ENCODE results near the gene NRG3.

Gene NRG3

DNA sequence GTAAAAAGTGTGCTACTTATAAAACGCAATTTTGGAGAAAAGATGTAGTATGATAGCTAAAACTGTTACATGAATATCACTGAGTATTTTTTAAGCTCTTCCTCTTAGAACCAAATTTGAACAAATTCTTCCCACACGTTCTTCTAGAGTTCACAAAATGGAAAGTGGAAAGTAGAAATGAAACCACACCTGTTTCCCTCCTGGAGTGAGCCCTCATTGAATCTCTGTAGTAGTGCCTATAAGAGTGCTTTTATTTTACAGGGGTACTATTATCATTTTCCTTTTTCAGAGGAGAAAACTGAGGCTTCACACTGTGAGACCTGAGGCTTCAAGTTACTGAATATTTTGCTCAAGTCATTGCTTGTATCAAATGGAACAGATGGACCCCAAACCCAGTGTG is 393.0 kb downstream of the NRG3 start:
- DNase-seq (ENCODE audit: low read depth) = peak; percentile 7
- TF ChIP-seq, protein P1, sequence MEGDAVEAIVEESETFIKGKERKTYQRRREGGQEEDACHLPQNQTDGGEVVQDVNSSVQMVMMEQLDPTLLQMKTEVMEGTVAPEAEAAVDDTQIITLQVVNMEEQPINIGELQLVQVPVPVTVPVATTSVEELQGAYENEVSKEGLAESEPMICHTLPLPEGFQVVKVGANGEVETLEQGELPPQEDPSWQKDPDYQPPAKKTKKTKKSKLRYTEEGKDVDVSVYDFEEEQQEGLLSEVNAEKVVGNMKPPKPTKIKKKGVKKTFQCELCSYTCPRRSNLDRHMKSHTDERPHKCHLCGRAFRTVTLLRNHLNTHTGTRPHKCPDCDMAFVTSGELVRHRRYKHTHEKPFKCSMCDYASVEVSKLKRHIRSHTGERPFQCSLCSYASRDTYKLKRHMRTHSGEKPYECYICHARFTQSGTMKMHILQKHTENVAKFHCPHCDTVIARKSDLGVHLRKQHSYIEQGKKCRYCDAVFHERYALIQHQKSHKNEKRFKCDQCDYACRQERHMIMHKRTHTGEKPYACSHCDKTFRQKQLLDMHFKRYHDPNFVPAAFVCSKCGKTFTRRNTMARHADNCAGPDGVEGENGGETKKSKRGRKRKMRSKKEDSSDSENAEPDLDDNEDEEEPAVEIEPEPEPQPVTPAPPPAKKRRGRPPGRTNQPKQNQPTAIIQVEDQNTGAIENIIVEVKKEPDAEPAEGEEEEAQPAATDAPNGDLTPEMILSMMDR (IDR thresholded peaks at IDR 0.05; ENCODE audit: insufficient read depth, low read depth, low read length, missing control alignments) = no peak
- H3K4me3 ChIP-seq (ENCODE audit: low read depth, low read length) = no peak overlapping the region

GRCh38 chr10:82277591-82277990 is 402.6 kb downstream of the NRG3 start:
- no peak for DNase-seq (ENCODE audit: low read depth)
- H3K4me3 ChIP-seq (ENCODE audit: low read depth, low read length) = no peak overlapping the region
- TF ChIP-seq, protein P1 (IDR thresholded peaks at IDR 0.05; ENCODE audit: insufficient read depth, low read depth, low read length, missing control alignments) = no peak

- peak; percentile 35 for DNase-seq (ENCODE audit: low read depth)
- no peak overlapping the region for H3K4me3 ChIP-seq (ENCODE audit: low read depth, low read length)
Measured at GRCh38 chr10:82278401-82279182, 403.6 kb downstream of the NRG3 start.

DNA sequence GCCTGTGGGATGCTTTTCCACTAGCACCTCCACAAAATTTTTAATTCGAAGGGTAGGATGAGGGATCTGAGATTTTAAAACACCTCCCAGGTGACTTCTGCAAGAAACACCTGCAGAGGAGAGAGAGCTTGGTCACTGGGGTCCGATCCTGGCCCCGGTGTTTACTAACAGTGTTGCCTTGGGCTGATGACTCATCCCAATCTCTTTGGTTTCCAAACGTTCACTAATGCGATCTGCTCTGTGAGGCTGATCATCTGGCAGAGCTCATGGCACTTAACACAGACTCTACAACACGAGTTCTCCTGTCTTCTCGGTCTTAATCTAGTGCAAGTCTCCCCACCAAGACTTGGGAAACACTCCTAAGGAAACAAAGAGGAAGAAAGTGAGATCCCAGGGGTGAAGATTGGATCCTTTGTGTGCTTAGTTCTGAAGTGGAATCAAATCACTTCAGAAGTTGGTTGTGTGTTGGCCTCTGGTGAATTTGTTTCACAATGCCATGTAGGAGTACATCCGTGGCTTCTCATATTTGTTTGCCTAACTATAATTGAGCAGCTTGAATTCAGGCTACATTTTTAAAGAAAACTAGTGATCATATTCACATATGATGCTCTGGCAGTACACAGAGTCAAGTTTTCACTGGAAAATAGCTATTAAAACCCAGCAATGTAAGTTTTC is 407.9 kb downstream of the NRG3 start:
- TF ChIP-seq, protein P1 (IDR thresholded peaks at IDR 0.05; ENCODE audit: insufficient read depth, low read depth, low read length, missing control alignments) = no peak
- no peak for DNase-seq (ENCODE audit: low read depth)
- no peak overlapping the region for H3K4me3 ChIP-seq (ENCODE audit: low read depth, low read length)

More at GRCh38 chr10:82278401-82279182, 403.6 kb downstream of the NRG3 start:
- TF ChIP-seq, protein P1 (IDR thresholded peaks at IDR 0.05; ENCODE audit: insufficient read depth, low read depth, low read length, missing control alignments) = no peak

GRCh38 chr10:82284180-82284579 is 409.2 kb downstream of the NRG3 start:
- no peak overlapping the region for H3K4me3 ChIP-seq (ENCODE audit: low read depth, low read length)
- TF ChIP-seq, protein P1 (IDR thresholded peaks at IDR 0.05; ENCODE audit: insufficient read depth, low read depth, low read length, missing control alignments) = no peak
- no peak for DNase-seq (ENCODE audit: low read depth)

DNA sequence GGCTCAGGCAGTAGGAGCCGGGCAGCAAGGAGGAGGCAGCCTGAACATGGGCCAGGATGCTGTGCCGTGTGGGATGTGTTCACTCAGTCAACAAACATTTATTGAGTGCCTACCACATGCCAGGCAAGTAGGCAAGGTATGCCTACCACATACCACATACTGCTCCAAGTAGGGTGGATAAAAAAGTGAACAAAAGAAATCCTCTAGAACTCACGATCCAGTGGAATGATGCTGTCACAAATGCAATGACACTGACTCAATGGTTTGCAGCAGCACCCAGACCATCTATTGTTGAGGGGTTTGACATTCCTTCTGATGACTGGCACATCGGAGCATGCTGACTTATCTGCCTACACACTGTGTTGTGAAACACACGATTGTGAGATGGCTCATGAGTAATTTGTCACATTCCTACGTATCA is 413.5 kb downstream of the NRG3 start:
- H3K4me3 ChIP-seq (ENCODE audit: low read depth, low read length) = no peak overlapping the region
- DNase-seq (ENCODE audit: low read depth) = no peak
- TF ChIP-seq, protein P1 (IDR thresholded peaks at IDR 0.05; ENCODE audit: insufficient read depth, low read depth, low read length, missing control alignments) = no peak

All from GM12865 (cell line).